NCI-H1417 (cell line): ENCODE data around the gene TOM1L1.
A peak's percentile ranks its signal among the peaks of the same experiment; 100 is the strongest.
"Not testable (repeated sequence)": the region's sequence is repeated elsewhere in the genome, so short reads cannot be mapped to it uniquely, and the experiment has no call there.

ENCODE experiments used
- DNase-seq, 3 experiments: peaks; one replicate each; lab custom pipeline; 2025; lab: John Stamatoyannopoulos, UW

The TOM1L1 gene, protein sequence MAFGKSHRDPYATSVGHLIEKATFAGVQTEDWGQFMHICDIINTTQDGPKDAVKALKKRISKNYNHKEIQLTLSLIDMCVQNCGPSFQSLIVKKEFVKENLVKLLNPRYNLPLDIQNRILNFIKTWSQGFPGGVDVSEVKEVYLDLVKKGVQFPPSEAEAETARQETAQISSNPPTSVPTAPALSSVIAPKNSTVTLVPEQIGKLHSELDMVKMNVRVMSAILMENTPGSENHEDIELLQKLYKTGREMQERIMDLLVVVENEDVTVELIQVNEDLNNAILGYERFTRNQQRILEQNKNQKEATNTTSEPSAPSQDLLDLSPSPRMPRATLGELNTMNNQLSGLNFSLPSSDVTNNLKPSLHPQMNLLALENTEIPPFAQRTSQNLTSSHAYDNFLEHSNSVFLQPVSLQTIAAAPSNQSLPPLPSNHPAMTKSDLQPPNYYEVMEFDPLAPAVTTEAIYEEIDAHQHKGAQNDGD

GRCh38 chr17:54900457-54901229 is at the start of gene TOM1L1:
Gene TOM1L1 (plus strand): TSS chr17:54900852. CDS start chr17:54900866, 14 bp downstream.
- DNase-seq = peak; percentile 74 to 94 (median 93)

GRCh38 chr17:54859187-54859586 is 41.5 kb upstream of the TOM1L1 start:
- DNase-seq = no peak

DNA sequence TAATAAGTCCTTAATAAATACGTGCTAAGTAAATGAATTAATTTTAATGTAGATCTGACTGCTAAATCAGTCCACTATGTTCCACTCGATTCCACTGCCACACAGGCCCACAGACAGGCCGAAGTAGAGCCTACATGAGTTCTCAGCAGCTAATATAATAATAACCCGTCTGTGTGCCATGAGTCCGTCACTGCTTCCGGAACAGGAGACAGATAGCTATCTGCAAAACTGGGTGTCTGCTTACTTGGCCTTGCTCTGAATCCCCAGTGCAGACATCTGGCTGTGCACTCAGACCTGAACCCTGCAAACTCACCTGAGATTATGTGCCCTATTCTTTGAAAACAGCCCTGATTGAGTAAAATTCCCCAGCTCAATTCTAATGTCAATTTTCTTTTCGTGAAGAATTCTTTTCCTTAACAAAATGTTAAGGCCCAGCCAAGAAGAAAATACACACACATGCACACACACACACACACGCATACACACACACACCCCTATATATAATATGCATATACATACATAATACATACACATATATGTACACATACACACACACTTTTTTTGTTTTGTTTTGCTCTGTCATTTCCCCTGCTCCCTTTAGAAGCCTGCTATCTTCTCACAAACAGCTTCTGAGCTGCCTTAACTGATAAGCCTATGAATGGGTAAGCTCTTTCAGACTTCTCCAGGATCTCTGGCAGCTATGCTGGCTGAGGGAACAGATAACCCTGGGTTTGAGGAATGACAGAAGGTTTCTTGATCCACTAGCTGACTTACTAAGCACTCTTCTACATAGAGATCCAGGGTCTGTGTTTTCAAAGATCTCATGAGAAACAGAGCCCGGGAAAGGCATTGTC is 39.8 kb upstream of the TOM1L1 start:
- DNase-seq = no peak

DNA sequence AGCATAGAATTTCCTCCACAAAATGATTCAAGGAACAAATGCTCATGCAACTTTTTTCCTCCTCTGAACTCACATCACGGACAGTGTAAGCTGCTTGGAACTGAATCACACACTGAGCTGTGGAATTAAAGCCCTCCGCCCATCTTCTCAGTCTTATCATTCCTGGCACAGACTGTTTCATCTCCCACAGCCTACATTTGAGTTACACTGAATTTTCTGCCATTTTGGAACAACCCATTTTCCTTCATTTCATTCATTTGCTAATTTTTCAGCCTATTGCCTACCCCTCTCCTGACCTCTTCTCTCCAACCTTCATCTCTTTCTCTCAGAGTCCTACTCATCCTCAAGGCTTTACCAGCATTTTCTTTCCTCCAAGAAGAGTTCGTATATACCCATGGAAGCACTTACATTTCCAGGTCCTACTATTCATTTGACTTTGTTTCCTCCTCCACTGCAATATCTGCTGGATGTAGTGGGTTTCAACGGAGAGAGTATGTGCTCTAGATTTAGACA is 39.1 kb upstream of the TOM1L1 start:
- DNase-seq = no peak

DNA sequence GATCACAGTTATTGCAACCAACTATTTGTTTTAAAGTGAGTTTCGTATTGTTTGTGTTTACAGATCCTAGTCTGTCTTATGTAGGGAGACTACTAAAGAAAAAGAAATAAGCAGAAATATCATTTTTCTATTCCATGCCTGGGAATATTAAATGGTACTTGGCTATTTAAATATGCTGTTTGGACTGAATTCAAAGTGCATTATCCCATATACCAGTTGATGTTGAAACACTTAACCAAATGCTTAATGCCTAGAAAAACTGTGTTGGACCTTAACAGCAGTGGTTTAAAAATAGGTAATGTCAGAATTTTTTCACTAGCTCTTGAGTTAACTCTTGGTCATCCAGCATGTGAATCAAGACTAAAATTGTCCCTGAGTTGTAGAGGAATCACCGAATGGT is 37.5 kb upstream of the TOM1L1 start:
- no peak for DNase-seq

GRCh38 chr17:54864070-54864469 is 36.6 kb upstream of the TOM1L1 start:
- no peak for DNase-seq

DNA sequence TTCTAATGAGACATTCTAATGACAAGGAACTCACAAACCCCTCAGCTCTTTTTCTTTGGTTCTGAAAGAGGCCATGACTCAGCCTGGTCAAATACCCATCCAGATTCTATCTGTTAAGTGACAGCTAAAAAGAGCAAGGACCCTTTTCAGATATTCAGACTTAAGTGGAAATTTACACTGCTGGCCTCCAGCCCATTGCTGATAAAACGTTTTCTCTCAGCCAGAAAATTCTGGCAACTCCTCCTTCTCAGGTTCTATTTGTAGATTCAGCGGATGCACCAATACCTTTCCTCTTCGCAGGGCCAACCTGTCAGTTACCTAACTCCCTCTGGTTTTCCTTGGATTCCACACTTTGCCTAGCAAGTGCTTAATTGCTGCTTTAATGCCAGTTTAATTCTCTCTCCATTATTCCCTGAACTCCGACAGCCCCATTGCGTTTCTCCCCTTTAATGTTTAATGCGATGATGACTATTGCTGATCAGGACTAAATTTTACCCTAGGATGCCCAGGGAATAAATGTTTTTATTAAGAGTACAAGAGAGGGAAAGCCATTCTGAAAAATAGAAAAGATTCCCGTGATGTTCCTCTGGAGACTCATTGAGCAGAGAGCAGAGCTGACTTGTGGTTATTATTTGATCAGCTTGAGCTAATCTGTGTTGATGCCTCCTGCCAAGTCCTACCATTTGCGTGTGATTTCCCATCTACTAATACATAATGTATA is 35.9 kb upstream of the TOM1L1 start:
- no peak for DNase-seq

GRCh38 chr17:54867634-54868033 is 33.0 kb upstream of the TOM1L1 start:
- DNase-seq = no peak

DNA sequence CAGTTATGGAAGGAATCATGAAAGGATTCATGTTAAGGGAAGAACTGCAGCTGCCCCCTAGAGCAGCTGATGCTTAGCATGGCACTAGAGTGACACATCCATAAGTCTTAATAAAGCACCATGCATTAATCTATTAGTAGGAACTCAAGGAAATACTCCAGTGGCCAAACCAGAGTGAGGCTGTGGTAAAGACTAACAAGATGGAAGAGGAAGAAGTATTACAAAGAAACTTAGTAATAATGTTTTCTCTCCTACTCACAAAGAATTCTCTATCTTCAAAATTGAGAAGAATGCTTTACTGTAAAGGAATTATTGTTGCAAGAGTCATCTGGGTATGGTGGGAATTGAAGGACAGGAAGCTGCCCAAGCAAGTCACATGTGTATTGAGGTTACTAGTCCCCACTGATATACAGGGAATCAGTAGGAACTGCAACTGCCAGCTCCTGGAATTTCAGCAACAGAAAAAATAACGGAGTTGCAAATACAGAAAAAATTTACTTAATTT is 29.9 kb upstream of the TOM1L1 start:
- DNase-seq = no peak

DNA sequence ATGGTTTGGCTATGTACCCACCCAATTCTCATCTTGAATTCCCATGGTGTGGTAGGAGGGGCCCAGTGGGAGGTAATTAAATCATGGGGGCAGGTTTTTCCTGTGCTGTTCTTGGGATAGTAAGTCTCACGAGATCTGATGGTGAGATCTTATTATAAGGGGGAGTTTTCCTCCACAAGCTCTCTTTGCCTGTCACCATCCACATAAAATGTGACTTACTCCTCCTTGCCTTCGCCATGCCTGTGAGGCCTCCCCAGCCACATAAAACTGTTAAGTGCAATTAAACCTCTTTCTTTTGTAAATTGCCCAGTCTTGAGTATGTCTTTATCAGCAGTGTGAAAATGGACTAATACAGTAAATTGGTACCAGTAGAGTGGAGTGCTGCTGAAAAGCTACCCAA is 24.7 kb upstream of the TOM1L1 start:
- not testable (repeated sequence) for DNase-seq

DNA sequence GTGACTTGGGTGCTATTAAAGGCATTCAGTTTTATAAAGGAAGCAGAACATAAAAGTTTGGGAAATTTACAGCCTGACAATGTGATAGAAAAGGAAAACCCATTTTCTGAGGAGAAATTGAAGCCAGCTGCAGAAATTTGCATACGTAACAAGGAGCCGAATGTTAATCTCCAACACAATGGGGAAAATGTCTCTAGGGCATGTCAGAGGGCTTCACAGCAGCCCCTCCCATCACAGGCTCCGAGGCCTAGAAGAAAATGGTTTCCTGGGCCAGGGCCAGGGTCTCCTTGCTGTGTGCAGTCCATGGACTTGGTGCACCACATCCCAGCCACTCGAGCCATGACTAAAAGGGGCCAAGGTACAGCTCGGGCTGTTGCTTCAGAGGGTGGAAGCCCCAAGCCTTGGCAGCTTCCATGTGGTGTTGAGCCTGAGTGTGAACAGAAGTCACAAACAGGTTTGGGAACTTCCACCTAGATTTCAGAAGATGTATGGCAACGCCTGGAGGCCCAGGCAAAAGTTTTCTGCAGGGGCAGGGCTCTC is 23.9 kb upstream of the TOM1L1 start:
- DNase-seq = no peak

DNA sequence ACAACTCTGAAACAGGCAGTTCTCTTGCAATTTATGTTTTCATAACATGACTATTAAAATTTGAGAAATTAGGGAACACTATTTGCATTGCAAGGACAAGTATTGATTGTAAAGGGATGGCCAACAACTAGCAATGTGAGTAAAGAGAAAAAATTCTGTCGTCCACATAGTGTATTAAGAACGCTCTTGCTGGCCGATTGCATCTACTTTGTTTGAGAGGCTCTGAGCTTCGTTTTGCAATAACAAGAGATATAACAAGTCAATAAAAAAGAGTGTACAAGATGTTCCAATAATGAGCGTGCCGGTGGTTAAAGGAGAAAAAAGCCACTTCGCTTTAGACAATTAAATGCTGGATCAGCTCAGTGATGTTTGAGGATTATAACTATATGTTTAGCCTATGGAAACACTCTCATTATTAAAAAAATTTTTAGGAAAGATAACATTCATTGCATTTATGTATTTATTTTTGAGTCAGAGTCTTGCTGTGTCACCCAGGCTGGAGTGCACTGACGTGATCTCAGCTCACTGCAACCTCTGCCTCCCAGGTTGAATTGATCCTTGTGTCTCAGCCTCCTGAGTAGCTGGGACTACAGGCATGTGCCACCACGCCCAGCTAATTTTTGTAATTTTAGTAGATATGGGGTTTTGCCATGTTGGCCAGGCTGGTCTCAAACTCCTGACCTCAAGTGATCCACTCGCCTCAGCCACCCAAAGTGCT is 19.2 kb upstream of the TOM1L1 start:
- DNase-seq = no peak

- no peak for DNase-seq
Observed at GRCh38 chr17:54882371-54882770, 18.3 kb upstream of the TOM1L1 start.

GRCh38 chr17:54882950-54883349 is 17.7 kb upstream of the TOM1L1 start:
- DNase-seq = no peak

- DNase-seq = no peak
Observed at GRCh38 chr17:54883939-54884338, 16.7 kb upstream of the TOM1L1 start.

GRCh38 chr17:54887787-54888186 is 12.9 kb upstream of the TOM1L1 start:
- DNase-seq = no peak

GRCh38 chr17:54888254-54888653 is 12.4 kb upstream of the TOM1L1 start:
- DNase-seq = no peak

- no peak for DNase-seq
Observed at GRCh38 chr17:54888981-54889380, 11.7 kb upstream of the TOM1L1 start.

- DNase-seq = peak; percentile 17 to 71 (median 49)
Observed at GRCh38 chr17:54891176-54891821, 9.4 kb upstream of the TOM1L1 start.

DNA sequence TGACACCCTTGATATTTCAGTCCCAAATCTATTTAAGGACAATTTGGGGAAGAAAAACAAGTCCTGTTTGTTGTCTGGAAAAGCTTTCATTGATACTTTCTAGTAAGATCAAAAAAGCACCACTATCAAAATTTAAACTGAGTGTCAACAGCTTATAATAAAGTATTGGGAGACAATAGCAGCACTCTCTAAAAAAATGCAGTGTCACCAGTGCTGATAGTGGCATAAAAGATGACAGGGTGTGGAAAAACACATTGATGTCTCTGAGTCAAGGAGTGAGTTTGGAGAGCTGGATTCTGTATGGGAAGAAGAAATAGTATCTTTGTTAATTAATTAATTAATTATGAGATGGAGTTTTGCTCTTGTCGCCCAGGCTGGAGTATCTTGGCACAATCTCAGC is 8.3 kb upstream of the TOM1L1 start:
- DNase-seq = no peak
